Measurements from ENCODE around the gene CFAP100. TPM values are rescaled to one million over a fixed set of nuclear protein-coding genes. Genes with fewer than 3 reads are reported as not detected.

CFAP100 gene
- total and polyA plus RNA-seq, 10 of the 15 experiments (the other 5 are each of a cell fraction or from before 2014, with no cell fraction given) = 0.04 to 0.27 TPM; not detected in 8

DNA sequence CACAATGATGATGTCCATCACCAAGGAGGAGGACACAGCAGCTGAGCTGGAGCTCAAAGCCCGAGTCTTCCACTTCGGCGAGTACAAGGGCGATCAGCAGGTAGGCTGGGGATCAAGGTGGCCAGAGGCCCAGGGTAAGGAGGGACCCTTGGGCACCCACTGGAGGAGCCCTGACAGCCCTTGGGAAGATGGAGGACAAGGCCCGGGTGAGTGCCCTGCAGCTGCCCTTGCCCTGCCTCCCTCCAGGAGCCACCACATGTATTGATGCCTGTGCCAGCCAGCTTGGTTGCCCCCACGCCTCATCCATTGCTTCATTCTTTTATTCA is 38.4 kb downstream of the CFAP100 start:
- BruUV-seq (replicated peaks) = no TSS peak
- Histone ChIP-seq H3K27me3 (replicated peaks in 1 of 2; ENCODE audit: control insufficient read depth in 2 of 2, insufficient read depth in 2 of 2, low read length in 1 of 2) (no peaks in the 10 kb centered on the region), H2AFZ (ENCODE audit: control insufficient read depth, low read depth, low read length) (no peak overlapping the region), H3K27ac (ENCODE audit: control insufficient read depth, insufficient read depth) (no peak overlapping the region), H3K36me3 (ENCODE audit: control insufficient read depth in 2 of 2, insufficient read depth in 2 of 2, low read length in 1 of 2) (no peaks in the 10 kb centered on the region; a peak in 2 of 4 replicates), H3K79me2 (ENCODE audit: control insufficient read depth, insufficient read depth, low read length) (no peaks in the 10 kb centered on the region), H3K4me2 (ENCODE audit: control insufficient read depth, insufficient read depth) (no peak overlapping the region), H4K20me1 (ENCODE audit: control insufficient read depth, insufficient read depth) (no peaks in the 10 kb centered on the region), H3K9me3 (replicated peaks; ENCODE audit: control insufficient read depth, insufficient read depth, low read length) (no peaks in the 10 kb centered on the region), H3K4me3 (no peak overlapping the region), H3K9ac (ENCODE audit: control insufficient read depth, insufficient read depth, low read length) (no peak overlapping the region), H3K4me1 (ENCODE audit: control insufficient read depth, insufficient read depth, low read length) (peaks cover 8% of the 10 kb centered on the region)
- ChIA-PET POLR2A (no interaction called here), RAD21 (ENCODE audit: unreplicated experiment) (no interaction called here), SMC1A (ENCODE audit: uncharacterized antibody, unreplicated experiment) (interaction anchor here (1.4 kb wide), 1 partner anchor 40 kb away, joined by 5 read pairs; no protein-coding TSS in a partner anchor), CTCF (no interaction called here)
- intact Hi-C loops (cut with micrococcal nuclease; ENCODE audit: unreplicated experiment) (no loop called here), in situ Hi-C loops (cut with MboI) (no loop called here)
- 99% methylated on average over 6 of the region's 6 CpGs for WGBS (ENCODE audit: insufficient coverage, insufficient replicate concordance, low lambda C conversion rate, missing lambda C conversion rate)
- DNase-seq (ENCODE audit: low read depth, low spot score) = no peak
- ATAC-seq = no peak
- TF ChIP-seq TCF7 (IDR thresholded peaks at IDR 0.05; ENCODE audit: borderline replicate concordance) = no peak
- TF ChIP-seq, protein P1, sequence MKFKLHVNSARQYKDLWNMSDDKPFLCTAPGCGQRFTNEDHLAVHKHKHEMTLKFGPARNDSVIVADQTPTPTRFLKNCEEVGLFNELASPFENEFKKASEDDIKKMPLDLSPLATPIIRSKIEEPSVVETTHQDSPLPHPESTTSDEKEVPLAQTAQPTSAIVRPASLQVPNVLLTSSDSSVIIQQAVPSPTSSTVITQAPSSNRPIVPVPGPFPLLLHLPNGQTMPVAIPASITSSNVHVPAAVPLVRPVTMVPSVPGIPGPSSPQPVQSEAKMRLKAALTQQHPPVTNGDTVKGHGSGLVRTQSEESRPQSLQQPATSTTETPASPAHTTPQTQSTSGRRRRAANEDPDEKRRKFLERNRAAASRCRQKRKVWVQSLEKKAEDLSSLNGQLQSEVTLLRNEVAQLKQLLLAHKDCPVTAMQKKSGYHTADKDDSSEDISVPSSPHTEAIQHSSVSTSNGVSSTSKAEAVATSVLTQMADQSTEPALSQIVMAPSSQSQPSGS (IDR thresholded peaks at IDR 0.05; ENCODE audit: low read length) = no peak
- no peak for TF ChIP-seq DPF2 (IDR thresholded peaks at IDR 0.05)
- TF ChIP-seq, protein P2, sequence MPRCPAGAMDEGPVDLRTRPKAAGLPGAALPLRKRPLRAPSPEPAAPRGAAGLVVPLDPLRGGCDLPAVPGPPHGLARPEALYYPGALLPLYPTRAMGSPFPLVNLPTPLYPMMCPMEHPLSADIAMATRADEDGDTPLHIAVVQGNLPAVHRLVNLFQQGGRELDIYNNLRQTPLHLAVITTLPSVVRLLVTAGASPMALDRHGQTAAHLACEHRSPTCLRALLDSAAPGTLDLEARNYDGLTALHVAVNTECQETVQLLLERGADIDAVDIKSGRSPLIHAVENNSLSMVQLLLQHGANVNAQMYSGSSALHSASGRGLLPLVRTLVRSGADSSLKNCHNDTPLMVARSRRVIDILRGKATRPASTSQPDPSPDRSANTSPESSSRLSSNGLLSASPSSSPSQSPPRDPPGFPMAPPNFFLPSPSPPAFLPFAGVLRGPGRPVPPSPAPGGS (IDR thresholded peaks at IDR 0.05; ENCODE audit: borderline replicate concordance, insufficient read depth, low read depth, low read length, poor library complexity, severe bottlenecking) = no peak
- TF ChIP-seq, protein P3, sequence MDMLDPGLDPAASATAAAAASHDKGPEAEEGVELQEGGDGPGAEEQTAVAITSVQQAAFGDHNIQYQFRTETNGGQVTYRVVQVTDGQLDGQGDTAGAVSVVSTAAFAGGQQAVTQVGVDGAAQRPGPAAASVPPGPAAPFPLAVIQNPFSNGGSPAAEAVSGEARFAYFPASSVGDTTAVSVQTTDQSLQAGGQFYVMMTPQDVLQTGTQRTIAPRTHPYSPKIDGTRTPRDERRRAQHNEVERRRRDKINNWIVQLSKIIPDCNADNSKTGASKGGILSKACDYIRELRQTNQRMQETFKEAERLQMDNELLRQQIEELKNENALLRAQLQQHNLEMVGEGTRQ (IDR thresholded peaks at IDR 0.05; ENCODE audit: borderline replicate concordance, low read depth, low read length) = no peak
- FAIRE-seq = no peak

All from GM12878 (cell line).